NCI-H2171 treated with DMSO at 0.1 percent for 48 hours (cell line): ENCODE data around the gene GLP2R.
"Not testable (repeated sequence)": the region's sequence is repeated elsewhere in the genome, so short reads cannot be mapped to it uniquely, and the experiment has no call there.

Experiments
- DNase-seq: peaks from one replicate; lab custom pipeline; 2025; lab: John Stamatoyannopoulos, UW

The GLP2R gene, protein sequence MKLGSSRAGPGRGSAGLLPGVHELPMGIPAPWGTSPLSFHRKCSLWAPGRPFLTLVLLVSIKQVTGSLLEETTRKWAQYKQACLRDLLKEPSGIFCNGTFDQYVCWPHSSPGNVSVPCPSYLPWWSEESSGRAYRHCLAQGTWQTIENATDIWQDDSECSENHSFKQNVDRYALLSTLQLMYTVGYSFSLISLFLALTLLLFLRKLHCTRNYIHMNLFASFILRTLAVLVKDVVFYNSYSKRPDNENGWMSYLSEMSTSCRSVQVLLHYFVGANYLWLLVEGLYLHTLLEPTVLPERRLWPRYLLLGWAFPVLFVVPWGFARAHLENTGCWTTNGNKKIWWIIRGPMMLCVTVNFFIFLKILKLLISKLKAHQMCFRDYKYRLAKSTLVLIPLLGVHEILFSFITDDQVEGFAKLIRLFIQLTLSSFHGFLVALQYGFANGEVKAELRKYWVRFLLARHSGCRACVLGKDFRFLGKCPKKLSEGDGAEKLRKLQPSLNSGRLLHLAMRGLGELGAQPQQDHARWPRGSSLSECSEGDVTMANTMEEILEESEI

DNA sequence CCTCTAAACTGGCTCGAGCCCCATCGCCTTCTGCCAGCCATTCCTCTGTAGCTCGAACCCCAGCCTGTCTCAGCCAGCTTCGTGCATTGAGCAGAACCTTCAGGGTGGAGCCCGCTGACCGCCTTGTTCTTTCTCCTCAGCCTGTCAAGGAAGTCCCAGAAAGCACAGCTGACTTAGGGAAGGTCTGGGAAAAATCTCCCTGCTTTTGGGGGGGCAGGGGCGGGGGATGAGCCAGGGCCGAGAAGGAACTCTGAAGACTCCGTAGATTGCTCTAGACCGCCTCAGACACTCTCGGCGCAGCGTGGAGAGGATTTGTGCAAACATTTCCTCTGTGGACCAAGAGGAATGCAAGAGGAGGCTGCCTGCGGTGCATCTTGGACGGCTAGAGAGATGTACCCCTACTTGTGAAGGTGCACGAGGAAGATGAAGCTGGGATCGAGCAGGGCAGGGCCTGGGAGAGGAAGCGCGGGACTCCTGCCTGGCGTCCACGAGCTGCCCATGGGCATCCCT is at the start of gene GLP2R:
TSS of gene GLP2R (plus strand) at position 284 of the 510 bp plus-strand sequence. CDS start at position 424, 140 bp downstream.
- DNase-seq: no peak

DNA sequence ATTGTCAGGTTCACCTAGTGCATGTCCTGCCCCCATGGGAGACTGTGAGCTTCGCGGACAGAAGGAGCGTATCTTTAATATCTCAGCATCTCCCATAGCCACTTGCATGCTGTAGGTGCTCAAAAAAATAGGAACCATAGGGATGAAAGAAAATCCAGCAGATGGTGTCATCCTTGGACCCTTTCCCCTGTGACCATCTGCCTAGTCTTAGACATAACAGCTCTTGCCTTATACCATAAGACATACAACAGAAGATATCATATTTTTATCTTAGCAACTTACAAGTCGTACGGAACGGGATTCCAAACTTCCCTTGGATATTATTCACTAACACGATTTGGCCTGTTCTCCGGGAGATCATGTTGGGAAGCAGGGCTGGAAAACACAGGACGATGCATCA is 48.8 kb upstream of the GLP2R start:
- peak; percentile 24 for DNase-seq

DNA sequence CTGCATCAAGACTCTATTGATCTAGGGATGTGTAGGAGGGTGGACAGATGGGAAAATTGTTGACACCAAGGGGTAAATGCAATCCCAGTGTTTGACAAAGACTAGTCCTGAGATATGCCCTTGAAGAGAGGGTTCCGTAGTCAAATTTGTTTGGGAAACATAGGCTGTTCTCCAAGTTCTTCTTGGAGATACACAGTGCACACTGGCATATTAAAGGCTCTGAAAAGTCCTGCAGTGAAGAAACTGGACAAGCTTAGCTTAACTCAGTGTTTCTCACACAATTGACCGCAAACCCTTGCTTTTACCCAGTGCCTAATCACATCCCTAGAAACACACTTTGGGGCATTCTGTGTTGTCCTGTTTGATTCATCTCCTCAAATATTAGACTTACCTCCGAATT is 45.2 kb upstream of the GLP2R start:
- DNase-seq: no peak

DNA sequence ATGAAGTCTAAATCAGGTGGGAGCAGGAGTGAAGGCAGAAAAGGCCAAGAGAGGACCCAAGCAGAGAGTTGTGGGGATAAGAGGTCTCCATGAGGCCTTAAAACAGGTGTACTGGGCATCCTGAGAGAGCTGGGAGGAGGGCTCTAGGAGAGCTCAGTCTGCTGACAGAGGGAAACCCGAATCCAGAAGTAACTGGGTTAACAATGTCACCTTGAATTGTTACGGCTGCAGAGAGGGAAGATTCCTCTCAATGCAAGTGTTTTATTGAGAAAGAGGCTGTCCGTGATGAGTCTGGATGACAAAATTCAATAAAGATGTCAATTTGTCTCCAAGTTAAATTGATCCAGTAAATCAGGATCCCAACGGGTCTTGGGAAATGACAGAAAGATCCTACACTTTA is 42.7 kb upstream of the GLP2R start:
- DNase-seq: no peak

DNA sequence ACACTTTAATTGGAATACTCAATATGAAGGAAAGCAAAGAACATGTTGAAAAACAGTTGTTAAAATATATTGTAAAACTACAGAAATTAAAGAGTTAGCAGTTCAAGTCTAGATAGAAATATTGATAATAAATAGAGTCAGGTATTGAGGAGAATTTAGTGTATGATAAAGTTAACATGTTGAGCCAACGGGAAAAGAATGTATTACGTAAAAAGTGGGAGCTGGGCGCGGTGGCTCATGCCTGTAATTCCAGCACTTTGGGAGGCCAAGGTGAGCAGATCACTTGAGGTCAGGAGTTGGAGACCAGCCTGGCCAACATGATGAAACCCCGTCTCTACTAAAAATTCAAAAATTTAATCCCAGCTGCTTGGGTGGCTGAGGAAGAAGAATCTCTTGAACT is 42.3 kb upstream of the GLP2R start:
- DNase-seq: not testable (repeated sequence)

DNA sequence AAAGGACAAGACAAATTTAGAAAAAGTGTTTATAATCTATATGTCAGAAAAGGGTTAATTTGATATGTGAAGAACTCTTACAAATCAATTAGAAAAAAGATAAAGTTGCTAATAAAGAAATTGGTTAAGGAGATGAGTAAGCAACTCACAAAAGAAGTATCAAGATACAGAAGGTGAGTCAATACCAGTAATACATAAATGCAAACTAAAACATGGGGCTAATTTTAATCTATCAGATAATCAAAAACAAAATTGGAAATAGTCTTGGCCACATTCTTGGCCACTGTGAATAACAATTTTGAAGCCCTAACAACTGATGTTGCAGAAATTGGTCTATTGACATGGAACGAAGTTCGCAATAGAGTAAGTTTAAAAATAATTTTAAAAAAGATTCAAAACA is 41.2 kb upstream of the GLP2R start:
- no peak for DNase-seq

DNA sequence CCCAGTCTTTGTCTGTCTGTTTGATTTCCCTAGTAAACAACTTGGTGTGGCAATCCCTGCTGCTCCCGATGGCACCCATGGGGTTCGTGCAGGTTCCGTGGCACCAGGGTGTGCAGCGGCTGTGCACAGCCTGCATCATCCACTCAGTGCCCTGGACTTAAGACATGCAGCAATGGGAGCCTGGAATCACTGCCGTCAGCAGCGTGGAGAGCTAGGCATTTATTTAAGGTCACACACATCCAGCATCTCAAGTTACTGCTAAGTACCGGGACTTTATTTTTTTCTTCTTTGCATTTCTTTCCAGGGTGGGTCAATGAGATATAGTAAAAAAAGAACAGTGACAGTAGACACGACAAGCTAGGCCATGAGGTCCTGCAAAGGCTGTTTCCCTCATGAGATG is 37.1 kb upstream of the GLP2R start:
- DNase-seq: peak; percentile 63

DNA sequence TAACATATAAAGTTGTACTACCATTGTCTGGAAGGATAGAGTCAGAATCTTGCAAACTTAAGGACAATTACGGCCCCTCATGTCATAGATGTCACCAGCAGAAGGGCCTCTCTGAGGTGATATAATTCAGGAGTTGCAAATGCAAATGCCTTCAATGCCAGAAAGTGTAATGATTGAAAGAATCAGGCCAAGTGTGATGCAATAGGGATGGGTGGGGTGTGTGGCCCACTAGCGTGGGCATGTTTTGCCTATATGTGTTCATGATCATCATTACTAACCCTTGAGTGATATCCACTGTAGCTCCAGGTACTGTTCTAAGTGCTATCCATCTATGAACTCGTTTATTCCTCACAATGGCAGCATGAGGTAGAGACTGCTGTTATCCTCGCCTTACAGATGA is 35.4 kb upstream of the GLP2R start:
- no peak for DNase-seq

DNA sequence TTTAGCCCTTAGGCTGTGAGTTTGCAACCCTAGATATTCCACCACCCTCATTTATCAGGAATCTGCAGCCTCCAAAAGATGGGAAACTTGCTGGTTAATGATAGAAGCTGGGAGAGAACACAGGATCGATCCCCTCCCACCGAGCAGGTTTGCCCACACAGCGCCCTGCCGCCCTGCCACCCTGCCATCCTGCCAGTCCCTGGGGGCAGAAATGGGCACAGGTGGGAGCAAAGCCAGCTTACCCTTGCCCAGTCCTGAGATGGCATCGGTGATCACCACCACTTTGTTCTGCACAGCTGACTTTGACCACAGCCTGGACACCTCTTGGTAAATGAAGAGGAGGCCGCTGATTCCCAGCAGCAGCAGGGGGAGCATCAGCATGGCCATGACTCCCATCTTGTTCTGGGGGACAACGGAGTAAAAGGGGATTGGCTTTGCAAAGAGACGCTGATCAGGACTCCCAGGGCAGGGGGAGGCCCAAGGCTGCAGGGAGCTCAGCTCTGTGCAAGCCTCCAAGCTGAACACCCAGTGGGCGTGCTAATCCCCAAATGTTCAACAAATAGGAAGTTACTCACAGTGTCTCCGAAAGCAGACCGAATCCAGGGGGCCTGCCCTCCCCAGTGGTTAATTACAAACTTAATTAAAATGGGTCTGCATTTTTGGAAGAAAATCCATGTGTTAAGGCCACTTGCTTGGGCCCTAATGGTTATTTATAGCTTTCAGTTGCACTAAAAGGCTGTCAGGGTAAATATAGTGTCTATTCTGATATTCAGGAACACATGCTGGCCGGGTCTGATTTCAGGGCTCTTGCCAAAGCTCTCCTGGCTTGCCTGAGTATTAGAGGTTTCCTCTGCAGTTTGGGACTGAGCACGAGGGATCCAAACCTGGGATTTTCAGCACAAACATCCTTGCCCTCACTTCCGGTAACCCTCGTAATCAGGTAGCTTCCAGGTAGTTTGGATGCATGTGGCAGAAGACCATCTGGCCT is 34.5 kb upstream of the GLP2R start, which contains the start of gene DHRS7C:
TSS of gene DHRS7C (minus strand) at position 704 of the 988 bp plus-strand sequence. CDS start at position 396, 308 bp downstream.
- peak; percentile 86 for DNase-seq

DNA sequence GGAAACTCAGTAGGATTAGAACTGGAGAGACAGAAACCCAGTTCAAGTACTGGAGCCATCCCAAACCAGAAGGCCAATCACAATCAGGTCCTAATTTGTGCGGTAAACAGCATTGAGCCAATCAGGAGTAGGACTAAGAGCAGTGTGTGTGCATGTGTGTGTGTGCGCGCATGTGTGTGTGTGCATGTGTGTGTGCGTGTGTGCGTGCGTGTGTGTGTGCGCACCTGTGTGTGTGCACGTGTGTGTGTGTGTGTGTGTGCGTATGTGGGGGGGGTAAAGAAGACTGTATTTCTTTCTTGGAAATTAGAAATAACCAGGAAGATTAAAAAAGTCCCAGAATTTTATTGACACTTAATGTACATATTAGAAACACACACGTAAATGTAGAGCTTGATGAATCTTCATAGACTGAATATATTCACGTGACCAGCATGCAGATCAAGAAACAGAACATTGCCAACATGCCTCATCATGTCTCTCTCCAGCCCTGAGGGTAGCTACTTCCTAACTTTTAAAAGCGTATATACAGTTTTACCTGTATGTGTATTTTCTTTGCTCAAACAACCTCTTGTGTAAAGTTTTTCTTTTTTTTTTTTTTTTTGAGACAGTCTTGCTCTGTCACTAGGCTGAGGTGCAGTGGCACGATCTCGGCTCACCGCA is 33.4 kb upstream of the GLP2R start:
- no peak for DNase-seq

DNA sequence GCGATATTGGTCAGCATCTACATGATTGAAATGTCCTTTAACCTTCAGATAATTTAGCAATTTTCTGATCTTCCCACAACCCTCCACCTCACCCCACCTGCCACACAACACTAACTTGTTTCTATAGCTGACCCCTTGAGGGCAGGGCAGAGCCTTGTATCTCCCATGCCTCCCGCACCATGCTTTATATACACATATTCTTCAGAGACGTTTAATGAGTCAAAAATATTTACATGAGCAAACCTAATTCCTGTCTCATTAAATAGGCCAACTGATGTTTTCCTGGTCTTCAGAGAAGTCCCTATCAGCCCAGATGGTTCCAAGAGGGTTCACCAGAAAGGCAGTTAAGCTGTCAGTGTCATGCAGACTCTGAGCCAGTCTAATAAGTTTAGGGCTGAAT is 27.7 kb upstream of the GLP2R start:
- no peak for DNase-seq

DNA sequence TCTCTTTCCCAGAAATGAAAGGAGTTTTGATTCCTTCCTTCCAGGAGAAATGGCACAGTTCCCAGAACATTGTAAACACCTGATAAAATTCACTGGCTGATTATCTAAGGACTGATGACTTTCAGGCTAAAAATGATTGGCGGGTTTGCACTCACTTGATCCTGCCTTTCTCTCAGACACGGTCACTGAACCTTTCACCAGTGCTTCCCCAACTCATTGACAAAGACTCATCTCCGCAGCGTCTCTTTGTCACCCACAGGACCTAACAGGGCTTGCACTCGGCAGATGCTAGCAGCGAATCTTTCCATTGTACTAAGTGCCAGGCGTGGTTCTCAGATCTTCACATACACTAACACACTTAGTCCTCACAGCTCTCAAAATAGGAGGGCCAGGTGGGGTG is 27.0 kb upstream of the GLP2R start:
- DNase-seq: no peak

DNA sequence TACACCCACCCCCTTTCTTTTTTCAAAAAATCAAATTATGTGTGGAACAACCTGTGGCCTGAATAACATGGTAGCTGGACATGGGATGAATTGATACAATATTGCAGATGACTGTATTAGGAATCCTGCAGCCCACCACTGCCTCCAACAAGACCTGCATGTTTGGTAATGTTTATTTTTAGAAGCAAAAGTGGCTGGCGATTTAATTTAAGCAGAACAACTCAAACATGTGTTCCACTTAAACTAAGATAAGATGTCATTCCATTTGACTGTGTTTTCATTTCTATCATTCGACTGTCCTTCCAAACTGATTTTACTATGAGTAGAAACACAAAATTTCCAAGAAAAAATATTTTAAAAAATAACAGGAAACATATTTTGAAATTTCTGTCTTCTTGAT is 24.2 kb upstream of the GLP2R start:
- no peak for DNase-seq

DNA sequence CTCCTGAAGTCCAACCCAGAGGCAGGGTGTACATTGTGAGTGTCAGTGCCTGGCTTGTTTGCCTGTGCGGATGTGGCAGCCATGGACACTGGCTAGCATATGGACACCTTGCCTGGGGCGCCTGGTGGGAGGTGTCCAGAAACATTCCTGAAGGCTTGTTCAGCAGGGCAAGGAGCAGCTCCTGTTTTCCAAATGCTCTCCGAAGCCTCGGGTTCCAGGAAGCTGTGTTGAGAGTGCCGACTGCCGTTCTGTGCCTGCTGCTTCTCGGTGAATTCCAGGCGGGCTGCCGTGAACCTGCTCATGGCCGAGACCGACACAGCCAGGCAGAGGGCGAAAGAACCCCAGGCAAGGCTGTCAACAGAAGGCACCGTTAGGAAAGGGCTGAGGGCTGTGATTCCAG is 23.4 kb upstream of the GLP2R start:
- no peak for DNase-seq

DNA sequence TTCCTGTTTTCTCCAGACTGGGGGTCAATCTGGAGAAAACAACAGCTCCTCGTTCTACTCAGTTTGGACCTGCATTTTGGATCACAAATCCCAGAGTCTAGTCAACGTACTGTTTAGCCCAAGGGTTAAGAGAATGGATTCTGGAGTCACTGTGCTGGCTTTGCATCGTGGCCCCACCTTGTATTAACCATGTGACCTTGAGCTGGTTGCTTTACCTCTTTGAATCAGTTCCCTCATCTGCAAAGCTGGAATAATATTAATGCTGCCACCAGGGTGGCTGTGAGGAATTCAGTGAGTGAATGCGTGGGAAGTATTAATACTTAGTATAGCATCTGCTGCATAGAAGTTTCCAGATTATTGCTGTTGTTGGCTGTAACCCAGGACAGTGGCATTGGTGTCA is 23.0 kb upstream of the GLP2R start:
- no peak for DNase-seq

DNA sequence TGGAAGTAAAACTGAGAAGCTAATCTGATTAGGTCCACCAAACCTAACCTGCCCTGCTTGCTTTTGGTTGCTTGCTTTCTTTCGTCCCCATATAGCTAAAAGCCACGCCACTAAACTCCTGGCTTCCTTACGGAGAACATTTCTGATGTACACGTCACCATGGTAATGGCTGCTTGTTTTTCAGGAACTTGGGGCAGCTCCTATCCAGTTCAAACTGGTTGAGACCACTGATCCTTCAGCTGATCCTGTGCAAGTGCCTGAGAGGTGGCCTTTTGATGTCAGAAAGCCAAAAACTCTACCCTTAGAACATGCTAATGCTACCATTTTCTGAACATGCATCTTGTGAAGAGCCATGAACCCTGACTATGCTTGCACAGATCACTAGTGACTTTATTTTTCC is 20.0 kb upstream of the GLP2R start:
- no peak for DNase-seq

DNA sequence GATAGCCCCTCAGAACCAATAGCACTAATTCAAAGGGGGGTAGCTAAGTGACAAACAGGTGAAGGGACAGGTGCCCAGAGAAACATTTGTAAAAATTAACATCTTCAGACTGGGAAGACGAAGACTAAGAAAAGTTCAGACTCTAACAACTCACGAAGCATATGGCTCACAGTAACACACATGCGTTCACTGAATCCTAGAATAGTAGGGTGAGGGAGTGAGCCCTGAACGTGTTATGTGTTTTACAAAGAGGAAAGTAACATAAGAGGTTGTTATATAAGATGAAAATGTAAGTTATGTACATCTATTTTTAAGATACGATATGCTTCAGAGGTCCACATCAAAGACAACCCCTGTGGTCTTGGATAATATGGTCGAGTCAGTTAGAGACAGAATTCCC is 19.0 kb upstream of the GLP2R start:
- no peak for DNase-seq

DNA sequence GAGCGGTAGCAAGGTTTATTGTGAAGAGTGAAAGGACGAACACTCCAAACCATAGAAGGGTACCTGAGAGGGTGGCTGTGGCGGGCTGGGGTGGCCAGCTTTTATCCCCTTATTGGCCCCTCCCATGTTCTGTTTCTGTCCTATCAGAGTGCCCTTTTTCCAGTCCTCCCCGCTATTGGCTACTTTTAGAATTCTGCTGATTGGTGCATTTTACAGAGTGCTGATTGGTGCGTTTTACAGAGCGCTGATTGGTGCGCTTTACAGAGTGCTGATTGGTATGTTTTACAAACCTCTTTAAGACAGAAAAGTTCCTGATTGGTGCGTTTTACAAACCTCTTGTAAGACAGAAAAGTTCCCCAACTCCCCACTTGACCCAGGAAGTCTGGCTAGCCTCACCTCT is 16.3 kb upstream of the GLP2R start:
- DNase-seq: no peak

DNA sequence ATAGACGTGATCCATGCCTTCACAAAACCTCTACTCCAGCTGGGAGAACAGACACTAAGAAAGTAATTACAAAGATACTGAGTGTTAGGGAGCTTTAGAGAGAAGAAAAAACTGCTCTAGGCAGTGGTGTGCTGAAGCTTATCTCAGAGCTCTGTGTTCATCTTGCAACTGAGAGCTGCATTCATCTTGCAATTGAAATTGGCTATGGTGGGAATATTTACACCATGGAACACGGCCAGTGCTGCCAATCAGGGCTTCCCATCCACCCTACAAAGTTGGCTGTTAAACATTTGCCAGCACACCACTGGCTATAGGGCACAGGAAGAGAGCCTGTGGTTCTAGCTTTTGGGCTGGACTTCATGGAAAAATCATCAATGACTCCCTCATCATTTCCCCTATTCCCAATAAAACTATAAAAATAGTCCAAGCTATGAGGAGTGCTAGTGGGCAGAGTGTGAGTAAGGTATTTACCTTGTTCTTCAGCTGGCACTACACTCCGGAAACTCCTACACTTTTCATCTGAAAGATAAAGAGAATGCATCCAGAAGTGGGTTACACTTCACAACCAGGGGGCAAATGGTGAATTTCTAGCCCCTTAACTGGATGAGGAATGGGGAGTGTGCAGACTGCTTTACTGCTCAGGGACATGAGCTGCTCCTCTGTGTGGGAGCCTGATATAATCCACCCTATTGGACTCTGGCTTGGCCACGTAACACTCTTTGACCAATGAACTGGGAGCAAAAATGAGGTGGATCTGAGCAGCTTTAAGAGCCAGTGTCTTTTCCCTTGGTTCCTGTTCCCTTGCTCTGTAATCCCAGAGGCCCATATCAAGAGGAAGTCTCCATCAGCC is 15.4 kb upstream of the GLP2R start:
- DNase-seq: no peak

DNA sequence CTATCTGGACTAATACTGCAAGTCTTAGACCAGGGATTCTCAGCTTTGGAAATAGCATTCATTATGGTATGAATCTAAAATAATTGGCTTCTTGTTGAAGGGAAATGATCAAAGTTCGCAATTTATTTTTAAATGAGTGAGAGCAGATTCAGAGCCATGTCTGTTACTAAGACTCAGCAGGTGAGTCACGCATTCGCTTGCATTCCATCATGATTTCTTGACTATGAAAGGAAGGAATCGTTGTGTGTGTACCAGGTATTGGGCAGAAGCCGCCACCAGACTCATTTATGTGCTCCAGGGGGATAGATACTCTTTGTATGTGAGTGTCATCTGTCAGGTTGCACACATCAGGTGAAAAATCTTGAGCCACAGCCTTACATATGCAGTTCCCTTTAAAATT is 14.6 kb upstream of the GLP2R start:
- DNase-seq: no peak

DNA sequence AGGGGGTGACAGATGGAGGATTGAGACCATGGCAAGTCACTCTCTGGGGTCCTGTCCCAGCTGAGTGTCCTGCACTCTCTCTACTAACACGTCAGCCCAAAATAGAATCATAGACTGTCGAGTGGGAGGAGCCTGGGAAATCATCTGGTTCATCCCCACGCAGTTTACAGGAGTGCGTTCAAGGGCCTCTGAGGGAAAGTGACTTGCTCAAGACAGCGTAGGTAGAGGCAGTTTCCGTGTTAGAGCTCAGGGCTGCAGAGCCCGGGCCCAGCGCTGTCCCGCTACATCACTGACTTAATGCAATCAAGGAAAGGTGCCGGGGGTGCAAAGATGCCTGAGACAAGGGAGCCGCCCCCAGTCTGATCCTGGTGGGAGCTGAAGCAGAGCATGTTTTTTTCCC is 14.2 kb upstream of the GLP2R start:
- DNase-seq: no peak
